ENCODE measurements around the gene TMA16.

Gene TMA16

DNA sequence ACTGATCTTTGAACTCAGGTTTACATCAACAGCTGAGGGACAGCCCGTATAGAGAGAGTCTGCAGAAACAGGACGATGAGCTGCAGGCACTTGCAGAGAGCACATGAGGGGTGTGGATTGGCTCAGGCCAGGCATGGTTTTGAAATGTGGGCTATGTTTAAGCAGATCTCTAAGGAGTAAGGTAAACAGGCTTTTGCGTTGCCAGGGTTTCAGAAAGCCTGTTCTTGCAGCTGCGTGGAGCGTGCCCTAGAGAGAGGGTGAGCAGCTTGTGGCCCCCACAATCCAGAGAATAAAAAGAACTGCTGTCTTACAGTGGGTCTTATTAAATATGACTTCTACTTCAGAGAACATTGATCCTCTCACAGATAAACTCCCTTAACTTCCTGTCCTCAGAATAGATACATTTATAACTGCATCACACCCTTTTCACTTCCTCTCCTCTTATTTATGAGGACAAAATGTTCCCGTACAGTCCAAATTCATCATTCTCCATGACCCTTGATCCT, 64.1 kb downstream of the TMA16 start:
- in situ Hi-C loops (cut with HindIII; ENCODE audit: low sequenced_read_pairs): no loop called here

DNA sequence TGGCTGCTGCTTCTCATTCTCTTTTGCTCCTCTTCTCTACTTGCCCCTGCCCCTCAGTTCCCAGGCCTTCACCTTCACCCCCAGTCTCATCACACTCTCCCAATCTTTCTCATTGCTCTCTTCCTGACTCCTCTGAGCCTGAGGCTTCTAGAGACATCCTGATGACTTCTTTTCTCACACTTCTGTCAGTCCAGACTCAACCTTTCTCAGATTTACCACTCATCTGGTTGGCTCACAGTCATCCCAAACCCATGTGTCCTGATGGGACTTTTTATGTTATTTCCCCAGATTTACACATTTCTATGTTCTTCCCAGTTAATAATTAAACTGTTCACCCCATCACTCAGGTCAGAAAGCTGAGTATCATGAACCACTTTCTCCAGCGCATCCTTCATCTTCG, 68.0 kb downstream of the TMA16 start:
- in situ Hi-C loops (cut with HindIII; ENCODE audit: low sequenced_read_pairs): no loop called here

DNA sequence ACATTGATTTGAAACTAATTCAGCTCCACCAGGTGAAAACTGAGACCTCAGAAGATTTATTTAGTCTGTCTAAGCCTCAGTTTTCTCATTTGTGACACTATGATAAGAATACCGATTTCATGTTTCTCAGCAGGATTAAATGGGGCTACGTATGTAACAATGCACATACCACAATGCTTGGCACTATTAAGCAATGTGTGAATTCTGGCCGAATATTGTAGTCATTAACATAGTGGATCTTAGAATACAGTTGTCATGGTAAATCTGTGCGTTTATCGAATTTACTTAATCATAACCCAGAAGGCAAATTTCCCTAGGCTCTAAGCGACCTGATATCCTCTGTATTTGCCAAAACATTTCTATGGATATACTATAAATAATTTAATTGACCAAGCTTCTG, 69.1 kb downstream of the TMA16 start:
- in situ Hi-C loops (cut with HindIII; ENCODE audit: low sequenced_read_pairs): no loop called here

DNA sequence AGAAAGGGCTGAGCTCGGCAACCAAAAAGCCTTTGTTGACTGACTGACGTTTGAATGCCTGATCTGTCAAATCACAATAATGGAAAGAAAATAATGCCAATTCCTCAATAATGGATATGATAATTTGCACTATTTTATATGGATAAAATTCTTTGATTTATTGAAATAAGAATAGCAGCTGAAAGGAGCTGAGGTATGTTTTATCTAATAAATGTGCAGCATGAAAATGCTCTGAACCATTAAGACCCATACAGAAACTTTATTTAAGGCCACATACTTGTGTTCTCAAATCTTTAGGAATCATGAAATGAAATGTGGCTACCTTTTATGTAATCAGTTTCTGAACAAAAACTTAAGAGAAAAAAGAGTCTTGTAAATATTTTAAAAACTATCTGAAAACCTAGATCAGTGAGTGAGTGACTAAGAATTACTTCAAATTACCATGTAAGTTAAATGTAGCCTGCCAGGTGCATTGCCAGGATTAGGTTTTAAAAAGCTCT, 69.8 kb downstream of the TMA16 start:
- in situ Hi-C loops (cut with HindIII; ENCODE audit: low sequenced_read_pairs): no loop called here

DNA sequence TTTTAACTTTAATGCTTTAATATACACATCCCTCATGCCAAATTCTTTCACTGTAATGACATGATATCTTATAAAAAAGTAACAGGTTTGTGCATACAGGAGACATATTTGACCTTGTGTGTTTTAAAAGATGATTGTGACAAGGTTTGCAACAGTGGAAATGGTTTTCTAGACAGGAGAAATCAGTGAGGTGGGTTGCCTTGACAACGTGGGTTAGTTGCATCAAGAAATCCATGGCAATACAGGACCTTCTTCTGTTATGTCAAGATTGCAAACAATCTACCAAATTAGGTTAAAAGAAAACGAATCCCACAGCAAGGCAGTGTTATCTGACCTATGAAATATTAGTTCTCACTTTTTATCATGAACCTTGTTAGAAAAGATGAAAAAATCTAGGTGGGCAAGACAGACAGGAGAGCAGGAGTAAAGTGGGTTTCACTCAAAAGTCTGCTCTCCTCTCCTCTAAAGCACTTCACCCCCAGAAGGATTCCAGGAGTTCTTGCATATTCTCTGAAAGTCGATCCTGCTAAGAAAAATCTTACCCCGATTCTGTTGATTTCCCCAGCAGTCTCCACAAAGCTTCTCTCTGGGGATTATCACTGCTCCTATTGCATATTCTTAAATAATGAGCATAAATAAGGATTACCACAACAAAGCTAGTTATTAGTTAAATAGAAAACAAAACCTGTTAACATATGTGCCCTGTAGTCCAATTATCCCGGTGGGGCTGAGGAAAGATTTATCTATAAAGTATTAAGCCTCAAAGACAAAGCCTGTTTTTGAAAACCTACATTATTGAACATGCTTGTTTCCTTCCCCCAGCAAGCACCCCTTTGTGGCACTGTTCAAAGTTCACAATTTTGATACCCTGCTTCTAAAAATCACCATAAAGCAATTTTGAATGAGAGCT, 71.0 kb downstream of the TMA16 start:
- in situ Hi-C loops (cut with HindIII; ENCODE audit: low sequenced_read_pairs): no loop called here

DNA sequence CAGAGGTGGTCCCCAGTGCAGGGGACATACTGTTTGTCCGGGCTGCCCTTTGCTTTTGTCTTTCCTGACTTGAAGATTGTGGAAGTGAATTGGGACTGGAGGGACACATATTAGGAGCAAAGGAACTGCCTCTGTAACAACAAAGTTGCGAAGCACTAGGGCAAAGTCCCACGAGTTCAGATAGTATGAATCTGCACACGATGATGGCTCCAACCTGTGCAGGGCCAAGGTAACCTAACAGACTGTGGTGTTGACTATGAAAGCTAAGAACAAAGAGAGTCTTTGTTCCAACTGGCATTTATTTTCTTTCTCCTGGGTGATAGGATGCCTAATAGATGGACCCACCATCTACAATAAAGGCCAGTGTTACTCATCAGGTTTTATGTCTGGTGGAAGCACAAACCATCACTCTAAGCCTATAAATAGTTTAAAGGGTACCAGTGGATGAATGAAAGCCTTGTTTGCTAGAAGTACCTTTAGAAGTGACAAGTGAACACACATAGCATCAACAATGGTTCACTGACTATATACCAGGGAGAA, 71.8 kb downstream of the TMA16 start:
- in situ Hi-C loops (cut with HindIII; ENCODE audit: low sequenced_read_pairs): no loop called here

DNA sequence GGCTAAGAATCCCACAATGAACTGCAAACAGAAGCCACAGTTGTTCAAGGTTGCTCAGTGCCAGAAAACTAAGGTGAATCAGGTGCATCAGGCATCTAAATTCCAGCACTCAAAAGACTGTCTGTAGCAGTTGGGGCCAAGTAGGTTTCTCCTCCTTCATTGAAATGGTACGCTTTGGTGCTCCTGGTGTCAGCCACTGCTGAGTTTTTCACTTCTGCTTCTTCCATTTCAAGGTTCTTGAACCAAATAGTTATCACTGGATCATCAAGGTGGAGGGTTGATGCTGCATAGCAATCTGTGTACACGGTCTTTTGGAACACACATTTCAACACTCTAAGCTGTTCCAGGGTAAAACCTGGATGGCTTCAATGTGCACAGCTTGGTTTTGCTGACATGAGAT, 74.4 kb downstream of the TMA16 start:
- in situ Hi-C loops (cut with HindIII; ENCODE audit: low sequenced_read_pairs): no loop called here
